SK-N-MC (cell line): Measurements from ENCODE around the gene ETFRF1.

Source experiments
- EZH2 ChIP-seq: fragments of 200-600 bp; sonication (generic); IDR thresholded peaks from one replicate; pipeline ENCODE4 v1.6.1; 2017; ENCODE audit warnings: antibody characterized with exemption
- POLR2AphosphoS5 ChIP-seq: IDR thresholded peaks from 2 replicates; pipeline ENCODE4 v1.6.1; 2012; ENCODE audit warnings: mild to moderate bottlenecking, low read depth, low read length, borderline replicate concordance

GRCh38 chr12:25253371-25254068 lies 58.5 kb downstream of the ETFRF1 start:
- TF ChIP-seq EZH2 (no peak), POLR2AphosphoS5 (no peak)
